COLO668 (cell line): Measurements from ENCODE around the gene KRTAP5-11.
"Not testable (repeated sequence)": the region's sequence is repeated elsewhere in the genome, so short reads cannot be mapped to it uniquely, and the experiment has no call there.

Experiments used
- DNase-seq: peaks from one replicate; lab custom pipeline; 2025; ENCODE audit not compliant: unreplicated experiment; lab: John Stamatoyannopoulos, UW

Gene KRTAP5-11

GRCh38 chr11:71534711-71535608, 47.7 kb downstream of the KRTAP5-11 start:
- not testable (repeated sequence) for DNase-seq

- no peak for DNase-seq
Observed at GRCh38 chr11:71532036-71532610, 50.6 kb downstream of the KRTAP5-11 start.
